Choroid plexus epithelial cell (primary cell): Measurements from ENCODE around the gene SLC6A12.

Experiments
- DNase-seq: peaks from one replicate; pipeline ENCODE4 v3.0.0-alpha.2; 2010; ENCODE audit warnings: low read depth
- H3K4me3 ChIP-seq: 2 replicates; pipeline ENCODE4 v1.5.1; 2011; ENCODE audit warnings: low read depth, mild to moderate bottlenecking, control low read depth, low read length, moderate library complexity
- TF ChIP-seq, protein P1 (sequence below): conservative IDR thresholded peaks from 2 replicates; pipeline ENCODE4 v1.5.1; 2011; ENCODE audit warnings: low read depth, mild to moderate bottlenecking, control low read depth, inconsistent platforms, low read length, moderate library complexity

Gene SLC6A12

GRCh38 chr12:179885-180284, 34.1 kb downstream of the SLC6A12 start:
- no peak for DNase-seq
- TF ChIP-seq, protein P1, sequence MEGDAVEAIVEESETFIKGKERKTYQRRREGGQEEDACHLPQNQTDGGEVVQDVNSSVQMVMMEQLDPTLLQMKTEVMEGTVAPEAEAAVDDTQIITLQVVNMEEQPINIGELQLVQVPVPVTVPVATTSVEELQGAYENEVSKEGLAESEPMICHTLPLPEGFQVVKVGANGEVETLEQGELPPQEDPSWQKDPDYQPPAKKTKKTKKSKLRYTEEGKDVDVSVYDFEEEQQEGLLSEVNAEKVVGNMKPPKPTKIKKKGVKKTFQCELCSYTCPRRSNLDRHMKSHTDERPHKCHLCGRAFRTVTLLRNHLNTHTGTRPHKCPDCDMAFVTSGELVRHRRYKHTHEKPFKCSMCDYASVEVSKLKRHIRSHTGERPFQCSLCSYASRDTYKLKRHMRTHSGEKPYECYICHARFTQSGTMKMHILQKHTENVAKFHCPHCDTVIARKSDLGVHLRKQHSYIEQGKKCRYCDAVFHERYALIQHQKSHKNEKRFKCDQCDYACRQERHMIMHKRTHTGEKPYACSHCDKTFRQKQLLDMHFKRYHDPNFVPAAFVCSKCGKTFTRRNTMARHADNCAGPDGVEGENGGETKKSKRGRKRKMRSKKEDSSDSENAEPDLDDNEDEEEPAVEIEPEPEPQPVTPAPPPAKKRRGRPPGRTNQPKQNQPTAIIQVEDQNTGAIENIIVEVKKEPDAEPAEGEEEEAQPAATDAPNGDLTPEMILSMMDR: no peak
- H3K4me3 ChIP-seq: no peak overlapping the region

DNA sequence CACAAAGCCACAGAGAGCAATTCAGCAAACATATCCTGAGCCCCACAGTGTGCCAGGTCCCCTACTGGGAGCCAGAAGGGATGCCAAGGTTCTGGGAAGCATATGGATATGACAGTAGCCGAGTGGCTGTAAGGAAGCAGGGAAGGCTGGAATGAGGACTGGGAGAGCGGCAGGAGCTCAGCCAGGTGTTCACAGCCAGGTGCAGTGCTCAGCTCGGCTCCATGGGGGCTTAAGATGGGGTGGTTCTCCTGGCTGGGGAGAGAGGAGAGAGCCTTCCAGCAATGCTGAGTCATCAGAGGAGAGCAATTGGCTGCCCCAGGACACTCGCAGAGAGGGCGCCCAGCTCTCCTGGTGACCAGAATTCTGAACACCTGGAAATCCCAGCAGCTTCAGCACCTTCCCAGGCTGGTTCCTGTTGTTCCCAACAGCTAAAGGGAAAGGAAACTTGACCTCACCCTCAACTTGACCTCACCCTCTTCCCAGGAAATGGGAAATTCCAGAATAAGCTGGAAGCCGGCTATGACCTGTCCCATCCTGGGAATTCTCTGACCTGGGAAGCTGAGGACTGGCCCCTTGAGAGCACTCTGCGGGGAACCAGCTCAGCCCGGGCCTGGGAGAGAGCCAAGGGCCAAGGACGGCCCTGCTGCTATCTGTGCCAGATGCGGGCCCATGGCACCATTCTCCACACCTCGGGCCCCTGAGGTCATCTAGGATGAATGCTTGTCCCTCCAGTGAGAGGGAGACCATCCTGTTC, 34.6 kb downstream of the SLC6A12 start:
- no peak for DNase-seq
- no peak overlapping the region for H3K4me3 ChIP-seq
- TF ChIP-seq, protein P1: no peak

GRCh38 chr12:178829-179109, 35.2 kb downstream of the SLC6A12 start:
- TF ChIP-seq, protein P1: no peak
- no peak for DNase-seq
- H3K4me3 ChIP-seq: no peak overlapping the region

DNA sequence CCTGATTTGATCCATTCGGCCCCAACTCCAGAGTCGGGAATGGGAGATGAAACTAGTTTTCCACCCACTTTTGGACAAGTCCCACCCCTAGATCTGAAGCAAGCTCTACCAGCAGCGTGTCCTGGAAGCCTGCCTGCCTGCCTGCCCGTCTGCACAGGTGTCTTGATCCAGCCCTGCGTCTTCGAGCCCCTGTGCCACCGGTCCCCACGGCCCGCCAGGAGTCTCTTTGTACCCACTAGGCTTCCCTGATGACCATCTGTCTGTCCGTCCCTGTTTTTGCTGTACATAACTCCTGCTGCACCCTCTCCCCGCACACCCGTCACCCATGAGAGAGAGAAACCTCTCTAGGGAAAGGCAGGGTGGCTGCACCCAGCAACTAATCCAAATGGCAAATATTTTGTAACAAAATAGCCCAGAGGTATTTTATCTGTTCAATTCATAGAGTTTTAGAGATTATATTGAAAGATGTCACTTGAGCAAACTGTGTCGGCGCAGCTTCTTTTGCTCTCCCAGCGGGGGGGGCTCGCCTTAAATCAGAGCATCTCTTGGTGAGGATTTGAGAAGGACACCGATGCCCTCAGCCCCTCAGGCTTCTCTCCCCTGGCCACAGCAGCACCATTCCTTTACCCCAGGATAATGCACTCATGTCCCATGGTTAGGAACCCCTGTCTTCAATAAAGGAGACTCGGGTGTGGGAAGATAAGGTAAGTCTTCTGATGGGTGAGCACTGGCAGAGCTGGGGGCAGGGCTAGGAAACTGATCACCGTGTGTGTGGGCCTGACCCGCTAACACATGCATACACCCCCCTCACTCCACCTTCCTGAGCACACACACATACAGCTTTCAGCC, 35.8 kb downstream of the SLC6A12 start:
- TF ChIP-seq, protein P1: no peak
- H3K4me3 ChIP-seq: no peak overlapping the region
- DNase-seq: no peak

GRCh38 chr12:177336-177979, 36.5 kb downstream of the SLC6A12 start:
- TF ChIP-seq, protein P1: no peak
- H3K4me3 ChIP-seq: no peak overlapping the region
- DNase-seq: no peak

DNA sequence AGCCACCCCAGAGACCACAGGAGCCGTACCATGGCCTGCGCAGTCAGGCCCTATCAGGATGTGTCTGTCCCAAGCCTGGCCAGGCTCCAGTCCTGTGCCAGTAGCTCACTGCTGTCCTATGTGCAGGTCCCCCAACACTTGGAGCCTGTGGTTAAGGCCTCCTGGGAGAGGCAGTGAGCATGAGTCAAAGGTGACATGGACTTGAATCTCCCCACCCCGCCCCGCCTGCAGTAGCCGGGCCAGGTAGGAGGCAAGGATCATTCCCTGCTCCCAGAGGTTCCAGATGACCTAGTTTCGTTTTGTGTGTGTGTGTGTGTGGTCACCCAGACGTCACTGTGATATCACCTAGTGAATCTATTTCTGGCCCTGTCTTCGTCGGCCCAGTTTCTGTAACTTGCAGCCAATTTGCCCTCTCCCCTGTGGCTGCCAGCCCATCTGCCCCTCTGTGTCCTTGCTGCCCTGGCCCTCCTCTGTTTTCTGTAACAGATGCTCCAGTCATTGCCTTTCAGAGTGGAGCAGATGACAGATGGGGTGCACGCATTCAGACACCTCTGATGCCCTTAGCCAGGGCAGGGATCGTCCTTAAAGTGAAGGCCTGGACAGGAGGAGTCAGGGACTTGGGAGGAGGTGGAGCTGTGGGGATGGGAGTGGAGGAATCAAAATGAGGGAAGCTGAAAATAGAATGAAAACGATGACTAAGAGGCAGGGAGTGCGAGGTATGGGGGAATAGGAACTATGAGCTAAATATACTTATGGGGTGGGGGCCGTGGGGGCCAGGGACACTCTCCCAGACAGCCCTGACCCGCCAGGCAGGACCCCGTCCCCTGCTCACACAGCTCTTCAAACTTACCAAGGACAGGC, 37.4 kb downstream of the SLC6A12 start:
- H3K4me3 ChIP-seq: no peak overlapping the region
- TF ChIP-seq, protein P1: no peak
- DNase-seq: peak; percentile 50
